ENCODE results near the gene TET2.

The TET2 gene

GRCh38 chr4:105145903-105146275 is 787 bp upstream of the TET2 start:
- Histone ChIP-seq H3K4me1 (ENCODE audit: control insufficient read depth, insufficient read depth, low read length) (no peaks in the 10 kb centered on the region), H3K36me3 (ENCODE audit: control insufficient read depth, insufficient read depth, low read length) (no peaks in the 10 kb centered on the region), H3K9me3 (ENCODE audit: control insufficient read depth, low read length) (no peaks in the 10 kb centered on the region), H3K9ac (ENCODE audit: low read length) (peak overlapping the region; percentile 99), H3K27me3 (ENCODE audit: control insufficient read depth, insufficient read depth, low read length) (no peaks in the 10 kb centered on the region), H3K4me3 (ENCODE audit: low read length) (peak overlapping the region; percentile 71)

GRCh38 chr4:105147016-105147552 is 408 bp downstream of the TET2 start:
- H3K9me3 ChIP-seq (ENCODE audit: control insufficient read depth, low read length) = no peaks in the 10 kb centered on the region
- H3K36me3 ChIP-seq (ENCODE audit: control insufficient read depth, insufficient read depth, low read length) = no peaks in the 10 kb centered on the region
- peak overlapping the region; percentile 71 for H3K4me3 ChIP-seq (ENCODE audit: low read length)
- peak overlapping the region; percentile 99 for H3K9ac ChIP-seq (ENCODE audit: low read length)
- H3K4me1 ChIP-seq (ENCODE audit: control insufficient read depth, insufficient read depth, low read length) = no peaks in the 10 kb centered on the region
- no peaks in the 10 kb centered on the region for H3K27me3 ChIP-seq (ENCODE audit: control insufficient read depth, insufficient read depth, low read length)

GRCh38 chr4:105147553-105148161 is 981 bp downstream of the TET2 start:
- peak overlapping the region; percentile 71 for H3K4me3 ChIP-seq (ENCODE audit: low read length)
- no peaks in the 10 kb centered on the region for H3K27me3 ChIP-seq (ENCODE audit: control insufficient read depth, insufficient read depth, low read length)
- H3K4me1 ChIP-seq (ENCODE audit: control insufficient read depth, insufficient read depth, low read length) = no peaks in the 10 kb centered on the region
- no peaks in the 10 kb centered on the region for H3K36me3 ChIP-seq (ENCODE audit: control insufficient read depth, insufficient read depth, low read length)
- no peaks in the 10 kb centered on the region for H3K9me3 ChIP-seq (ENCODE audit: control insufficient read depth, low read length)
- peak overlapping the region; percentile 99 for H3K9ac ChIP-seq (ENCODE audit: low read length)

GRCh38 chr4:105148356-105148755 is 1.7 kb downstream of the TET2 start:
- Histone ChIP-seq H3K36me3 (ENCODE audit: control insufficient read depth, insufficient read depth, low read length) (no peaks in the 10 kb centered on the region), H3K4me1 (ENCODE audit: control insufficient read depth, insufficient read depth, low read length) (no peaks in the 10 kb centered on the region), H3K9me3 (ENCODE audit: control insufficient read depth, low read length) (no peaks in the 10 kb centered on the region), H3K4me3 (ENCODE audit: low read length) (peak overlapping the region; percentile 71), H3K27me3 (ENCODE audit: control insufficient read depth, insufficient read depth, low read length) (no peaks in the 10 kb centered on the region), H3K9ac (ENCODE audit: low read length) (peak overlapping the region; percentile 99)

GRCh38 chr4:105148776-105149175 is 2.1 kb downstream of the TET2 start:
- no peaks in the 10 kb centered on the region for H3K9me3 ChIP-seq (ENCODE audit: control insufficient read depth, low read length)
- no peak overlapping the region for H3K4me3 ChIP-seq (ENCODE audit: low read length)
- no peaks in the 10 kb centered on the region for H3K4me1 ChIP-seq (ENCODE audit: control insufficient read depth, insufficient read depth, low read length)
- no peaks in the 10 kb centered on the region for H3K27me3 ChIP-seq (ENCODE audit: control insufficient read depth, insufficient read depth, low read length)
- no peak overlapping the region for H3K9ac ChIP-seq (ENCODE audit: low read length)
- H3K36me3 ChIP-seq (ENCODE audit: control insufficient read depth, insufficient read depth, low read length) = no peaks in the 10 kb centered on the region

GRCh38 chr4:105149771-105150170 is 3.1 kb downstream of the TET2 start:
- H3K27me3 ChIP-seq (ENCODE audit: control insufficient read depth, insufficient read depth, low read length) = no peaks in the 10 kb centered on the region
- H3K36me3 ChIP-seq (ENCODE audit: control insufficient read depth, insufficient read depth, low read length) = no peaks in the 10 kb centered on the region
- no peak overlapping the region for H3K9ac ChIP-seq (ENCODE audit: low read length)
- no peaks in the 10 kb centered on the region for H3K9me3 ChIP-seq (ENCODE audit: control insufficient read depth, low read length)
- no peak overlapping the region for H3K4me3 ChIP-seq (ENCODE audit: low read length)
- no peaks in the 10 kb centered on the region for H3K4me1 ChIP-seq (ENCODE audit: control insufficient read depth, insufficient read depth, low read length)

GRCh38 chr4:105150503-105150902 is 3.8 kb downstream of the TET2 start:
- H3K36me3 ChIP-seq (ENCODE audit: control insufficient read depth, insufficient read depth, low read length) = no peaks in the 10 kb centered on the region
- H3K4me3 ChIP-seq (ENCODE audit: low read length) = no peak overlapping the region
- H3K9ac ChIP-seq (ENCODE audit: low read length) = no peak overlapping the region
- no peaks in the 10 kb centered on the region for H3K9me3 ChIP-seq (ENCODE audit: control insufficient read depth, low read length)
- no peaks in the 10 kb centered on the region for H3K4me1 ChIP-seq (ENCODE audit: control insufficient read depth, insufficient read depth, low read length)
- no peaks in the 10 kb centered on the region for H3K27me3 ChIP-seq (ENCODE audit: control insufficient read depth, insufficient read depth, low read length)

GRCh38 chr4:105153749-105154148 is 7.1 kb downstream of the TET2 start:
- no peaks in the 10 kb centered on the region for H3K36me3 ChIP-seq (ENCODE audit: control insufficient read depth, insufficient read depth, low read length)
- H3K9ac ChIP-seq (ENCODE audit: low read length) = no peak overlapping the region
- H3K4me3 ChIP-seq (ENCODE audit: low read length) = no peak overlapping the region
- H3K27me3 ChIP-seq (ENCODE audit: control insufficient read depth, insufficient read depth, low read length) = no peaks in the 10 kb centered on the region
- no peaks in the 10 kb centered on the region for H3K4me1 ChIP-seq (ENCODE audit: control insufficient read depth, insufficient read depth, low read length)
- H3K9me3 ChIP-seq (ENCODE audit: control insufficient read depth, low read length) = no peaks in the 10 kb centered on the region

GRCh38 chr4:105154576-105154975 is 7.9 kb downstream of the TET2 start:
- Histone ChIP-seq H3K36me3 (ENCODE audit: control insufficient read depth, insufficient read depth, low read length) (no peaks in the 10 kb centered on the region), H3K9me3 (ENCODE audit: control insufficient read depth, low read length) (no peaks in the 10 kb centered on the region), H3K4me3 (ENCODE audit: low read length) (no peak overlapping the region), H3K27me3 (ENCODE audit: control insufficient read depth, insufficient read depth, low read length) (no peaks in the 10 kb centered on the region), H3K9ac (ENCODE audit: low read length) (no peak overlapping the region), H3K4me1 (ENCODE audit: control insufficient read depth, insufficient read depth, low read length) (no peaks in the 10 kb centered on the region)

- Histone ChIP-seq H3K4me1 (ENCODE audit: control insufficient read depth, insufficient read depth, low read length) (no peaks in the 10 kb centered on the region), H3K9ac (ENCODE audit: low read length) (no peak overlapping the region), H3K4me3 (ENCODE audit: low read length) (no peak overlapping the region), H3K27me3 (ENCODE audit: control insufficient read depth, insufficient read depth, low read length) (no peaks in the 10 kb centered on the region), H3K9me3 (ENCODE audit: control insufficient read depth, low read length) (no peaks in the 10 kb centered on the region), H3K36me3 (ENCODE audit: control insufficient read depth, insufficient read depth, low read length) (no peaks in the 10 kb centered on the region)
Observed at GRCh38 chr4:105155426-105155825, 8.8 kb downstream of the TET2 start.

GRCh38 chr4:105158837-105159236 is 12.2 kb downstream of the TET2 start:
- no peaks in the 10 kb centered on the region for H3K27me3 ChIP-seq (ENCODE audit: control insufficient read depth, insufficient read depth, low read length)
- no peak overlapping the region for H3K4me3 ChIP-seq (ENCODE audit: low read length)
- no peaks in the 10 kb centered on the region for H3K9me3 ChIP-seq (ENCODE audit: control insufficient read depth, low read length)
- H3K36me3 ChIP-seq (ENCODE audit: control insufficient read depth, insufficient read depth, low read length) = no peaks in the 10 kb centered on the region
- no peaks in the 10 kb centered on the region for H3K4me1 ChIP-seq (ENCODE audit: control insufficient read depth, insufficient read depth, low read length)
- H3K9ac ChIP-seq (ENCODE audit: low read length) = no peak overlapping the region

- Histone ChIP-seq H3K36me3 (ENCODE audit: control insufficient read depth, insufficient read depth, low read length) (no peaks in the 10 kb centered on the region), H3K9me3 (ENCODE audit: control insufficient read depth, low read length) (no peaks in the 10 kb centered on the region), H3K4me3 (ENCODE audit: low read length) (no peak overlapping the region), H3K4me1 (ENCODE audit: control insufficient read depth, insufficient read depth, low read length) (no peaks in the 10 kb centered on the region), H3K27me3 (ENCODE audit: control insufficient read depth, insufficient read depth, low read length) (no peaks in the 10 kb centered on the region), H3K9ac (ENCODE audit: low read length) (no peak overlapping the region)
Observed at GRCh38 chr4:105162123-105162796, 15.6 kb downstream of the TET2 start.

All from mucosa of stomach (tissue), 1 donor.